Measurements from ENCODE around the gene RAI2.

GRCh38 chrX:17851874-17852273 lies 9.2 kb downstream of the RAI2 start:
- TF ChIP-seq EZH2phosphoT487 (IDR thresholded peaks at IDR 0.05; ENCODE audit: low read depth) (no peak), CTCF (IDR thresholded peaks at IDR 0.05; ENCODE audit: low read depth, low read length) (no peak)
